ENCODE data around the gene CD200R1. TPM values are rescaled to one million over a fixed set of nuclear protein-coding genes. Genes with fewer than 3 reads are reported as not detected.

Gene CD200R1
- polyA plus RNA-seq, 1 donor from 2014 or later, result 0.72 TPM

DNA sequence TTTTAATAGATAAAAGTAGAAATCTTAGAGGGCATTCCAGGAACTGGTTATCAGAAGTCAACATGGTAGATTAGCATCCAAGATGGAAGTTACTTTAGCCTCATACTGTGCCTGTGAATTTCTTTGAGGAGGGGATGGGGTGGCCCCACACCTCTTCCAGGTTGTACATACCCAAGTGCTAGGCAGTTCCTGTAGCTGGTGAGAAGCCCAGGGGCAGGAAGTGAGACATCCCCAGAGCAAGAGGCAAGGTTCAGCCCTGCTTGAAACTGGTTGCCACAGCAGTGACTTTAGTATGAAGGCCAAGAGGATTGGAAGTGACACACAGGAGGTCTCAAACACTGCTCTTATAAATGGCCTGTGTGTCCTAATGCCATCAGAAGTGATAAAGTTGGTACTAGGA, 27.8 kb upstream of the CD200R1 start:
- no peaks in the 10 kb centered on the region for H4K20me1 ChIP-seq (ENCODE audit: insufficient read depth)
- no peaks in the 10 kb centered on the region for H3K9me3 ChIP-seq (ENCODE audit: low read length)
- peaks cover 8% of the 10 kb centered on the region for H3K36me3 ChIP-seq (ENCODE audit: insufficient read depth, low read length)
- H3K4me3 ChIP-seq (ENCODE audit: low read length), result no peak overlapping the region
- H3K27ac ChIP-seq (ENCODE audit: low read length), result no peak overlapping the region
- no peaks in the 10 kb centered on the region for H3K9me2 ChIP-seq (ENCODE audit: insufficient read depth, low read length)
- no peak overlapping the region for H3K4me2 ChIP-seq (ENCODE audit: low read length)
- TF ChIP-seq TAF1 (IDR thresholded peaks at IDR 0.05; ENCODE audit: low read depth), result no peak
- TF ChIP-seq SMC3 (conservative IDR thresholded peaks at IDR 0.05; ENCODE audit: poor library complexity), result no peak
- no peak for TF ChIP-seq EZH2 (IDR thresholded peaks at IDR 0.05; ENCODE audit: borderline replicate concordance, insufficient read depth, low read length, poor library complexity, severe bottlenecking)
- no peak for TF ChIP-seq POLR2AphosphoS5 (IDR thresholded peaks at IDR 0.05)
- no peak for TF ChIP-seq EP300 (conservative IDR thresholded peaks at IDR 0.05; ENCODE audit: poor library complexity, severe bottlenecking)
- TF ChIP-seq REST (IDR thresholded peaks at IDR 0.05; ENCODE audit: borderline replicate concordance), result no peak
- no peak for TF ChIP-seq MXI1 (conservative IDR thresholded peaks at IDR 0.05; ENCODE audit: poor library complexity, severe bottlenecking)
- TF ChIP-seq RAD21 (conservative IDR thresholded peaks at IDR 0.05), result no peak
- no peak overlapping the region for H3K9ac ChIP-seq (ENCODE audit: low read length)
- H3K79me2 ChIP-seq (replicated peaks; ENCODE audit: insufficient read depth, low read length), result no peaks in the 10 kb centered on the region
- H2AFZ ChIP-seq (ENCODE audit: low read depth, low read length), result no peak overlapping the region
- H3K27me3 ChIP-seq (ENCODE audit: insufficient read depth, low read depth, low read length), result no peaks in the 10 kb centered on the region
- no peaks in the 10 kb centered on the region for H3F3A ChIP-seq (ENCODE audit: insufficient read depth, low read length, poor library complexity, severe bottlenecking)

- H3K4me3 ChIP-seq (ENCODE audit: low read length), result no peak overlapping the region
- TF ChIP-seq MXI1 (conservative IDR thresholded peaks at IDR 0.05; ENCODE audit: poor library complexity, severe bottlenecking) (no peak), EP300 (conservative IDR thresholded peaks at IDR 0.05; ENCODE audit: poor library complexity, severe bottlenecking) (no peak), REST (IDR thresholded peaks at IDR 0.05; ENCODE audit: borderline replicate concordance) (no peak), CTCF (IDR thresholded peaks at IDR 0.05; ENCODE audit: poor library complexity, severe bottlenecking) (no peak), RAD21 (conservative IDR thresholded peaks at IDR 0.05) (no peak), POLR2AphosphoS5 (IDR thresholded peaks at IDR 0.05) (no peak), EZH2 (IDR thresholded peaks at IDR 0.05; ENCODE audit: borderline replicate concordance, insufficient read depth, low read length, poor library complexity, severe bottlenecking) (no peak), TAF1 (IDR thresholded peaks at IDR 0.05; ENCODE audit: low read depth) (no peak), SMC3 (conservative IDR thresholded peaks at IDR 0.05; ENCODE audit: poor library complexity) (no peak)
- H3K79me2 ChIP-seq (replicated peaks; ENCODE audit: insufficient read depth, low read length), result no peaks in the 10 kb centered on the region
- no peaks in the 10 kb centered on the region for H4K20me1 ChIP-seq (ENCODE audit: insufficient read depth)
- no peaks in the 10 kb centered on the region for H3K9me3 ChIP-seq (ENCODE audit: low read length)
- no peaks in the 10 kb centered on the region for H3F3A ChIP-seq (ENCODE audit: insufficient read depth, low read length, poor library complexity, severe bottlenecking)
- no peak overlapping the region for H3K27ac ChIP-seq (ENCODE audit: low read length)
- H3K9ac ChIP-seq (ENCODE audit: low read length), result no peak overlapping the region
- H3K27me3 ChIP-seq (ENCODE audit: insufficient read depth, low read depth, low read length), result no peaks in the 10 kb centered on the region
- no peak overlapping the region for H2AFZ ChIP-seq (ENCODE audit: low read depth, low read length)
- no peaks in the 10 kb centered on the region for H3K9me2 ChIP-seq (ENCODE audit: insufficient read depth, low read length)
- peaks cover 8% of the 10 kb centered on the region for H3K36me3 ChIP-seq (ENCODE audit: insufficient read depth, low read length)
- H3K4me2 ChIP-seq (ENCODE audit: low read length), result no peak overlapping the region
Observed at GRCh38 chr3:113002037-113002436, 27.1 kb upstream of the CD200R1 start.
